OCI-LY1 (cell line): ENCODE results near the gene PPP2CA.

Experiments
- H2AFZ ChIP-seq: fragments of 200-600 bp; sonication (generic), shearing (Covaris generic); 2 replicates; pipeline ENCODE4 v1.6.0; 2014; ENCODE audit warnings: antibody characterized with exemption, mild to moderate bottlenecking, low read length
- H3F3A ChIP-seq: fragments of 200-600 bp; sonication (generic), shearing (Covaris generic); 2 replicates; pipeline ENCODE4 v1.6.0; 2014; ENCODE audit warnings: mild to moderate bottlenecking, antibody characterized with exemption, low read length, moderate library complexity; ENCODE audit not compliant: insufficient read depth
- H3K27ac ChIP-seq: fragments of 200-600 bp; sonication (generic); 2 replicates; pipeline ENCODE4 v1.5.1; 2014; ENCODE audit warnings: low read length, mixed run types, mild to moderate bottlenecking, low read depth; ENCODE audit not compliant: poor library complexity, severe bottlenecking
- H3K27me3 ChIP-seq: fragments of 200-600 bp; sonication (generic); 2 replicates; pipeline ENCODE4 v1.6.0; 2014; ENCODE audit warnings: antibody characterized with exemption, mild to moderate bottlenecking, low read length, moderate library complexity; ENCODE audit not compliant: insufficient read depth
- H3K36me3 ChIP-seq: fragments of 200-600 bp; sonication (generic); 2 replicates; pipeline ENCODE4 v1.6.1; 2014; ENCODE audit warnings: mild to moderate bottlenecking, antibody characterized with exemption, low read length, moderate library complexity, mixed read lengths; ENCODE audit not compliant: insufficient read depth
- H3K4me1 ChIP-seq: fragments of 200-600 bp; sonication (generic); 2 replicates; pipeline ENCODE4 v1.5.1; 2014; ENCODE audit warnings: mild to moderate bottlenecking, low read length, moderate library complexity; ENCODE audit not compliant: insufficient read depth, severe bottlenecking
- H3K4me2 ChIP-seq: fragments of 200-600 bp; sonication (generic), shearing (Covaris generic); 2 replicates; pipeline ENCODE4 v1.6.1; 2014; ENCODE audit warnings: low read length
- H3K4me3 ChIP-seq: fragments of 200-600 bp; sonication (generic); 2 replicates; pipeline ENCODE4 v1.5.1; 2014; ENCODE audit warnings: low read length, low read depth, mild to moderate bottlenecking, mixed read lengths; ENCODE audit not compliant: poor library complexity, severe bottlenecking
- H3K79me2 ChIP-seq: fragments of 200-600 bp; shearing (Covaris generic); 2 replicates; pipeline ENCODE4 v1.6.1; 2016; ENCODE audit warnings: mixed run types, low read length, mixed read lengths; ENCODE audit not compliant: insufficient read depth
- H3K9ac ChIP-seq: fragments of 200-600 bp; sonication (generic), shearing (Covaris generic); 2 replicates; pipeline ENCODE4 v1.6.1; 2014; ENCODE audit warnings: mild to moderate bottlenecking, low read length, mixed read lengths
- H3K9me2 ChIP-seq: fragments of 200-600 bp; sonication (generic), shearing (Covaris generic); 2 replicates; pipeline ENCODE4 v1.6.1; 2014; ENCODE audit warnings: low read depth, mild to moderate bottlenecking, low read length, mixed read lengths
- H3K9me3 ChIP-seq: fragments of 200-600 bp; shearing (Covaris generic); 2 replicates; pipeline ENCODE4 v1.6.1; 2014; ENCODE audit warnings: low read length, mixed read lengths
- H4K20me1 ChIP-seq: fragments of 200-600 bp; sonication (generic), shearing (Covaris generic); 2 replicates; pipeline ENCODE4 v1.6.0; 2016; ENCODE audit warnings: mild to moderate bottlenecking, low read length; ENCODE audit not compliant: insufficient read depth
- CTCF ChIP-seq: fragments of 200-600 bp; sonication (generic), shearing (Covaris generic); IDR thresholded peaks from 2 replicates; pipeline ENCODE4 v1.5.1; 2017; ENCODE audit warnings: mild to moderate bottlenecking, antibody characterized with exemption, low read length, moderate library complexity, mixed read lengths
- EZH2 ChIP-seq: fragments of 200-600 bp; sonication (generic), shearing (Covaris generic); IDR thresholded peaks from 2 replicates; pipeline ENCODE4 v1.8.0; 2017; ENCODE audit warnings: borderline replicate concordance, mixed run types, mild to moderate bottlenecking, antibody characterized with exemption, low read length, moderate library complexity, mixed read lengths

Gene PPP2CA

GRCh38 chr5:134175921-134176510 lies 49.9 kb downstream of the PPP2CA start:
- peaks cover 29% of the 10 kb centered on the region for H3K36me3 ChIP-seq
- no peaks in the 10 kb centered on the region for H4K20me1 ChIP-seq
- peak overlapping the region; percentile 75 for H3K27ac ChIP-seq
- peaks cover 29% of the 10 kb centered on the region for H3K4me1 ChIP-seq
- peak overlapping the region; percentile 77 for H3K4me2 ChIP-seq
- TF ChIP-seq EZH2 (no peak), CTCF (no peak)
- no peaks in the 10 kb centered on the region for H3F3A ChIP-seq
- no peak overlapping the region for H2AFZ ChIP-seq
- H3K9ac ChIP-seq = peak overlapping the region; percentile 90
- no peaks in the 10 kb centered on the region for H3K27me3 ChIP-seq
- H3K4me3 ChIP-seq = peak overlapping the region; percentile 85
- peaks cover 35% of the 10 kb centered on the region for H3K79me2 ChIP-seq
- H3K9me3 ChIP-seq = no peaks in the 10 kb centered on the region
- no peaks in the 10 kb centered on the region for H3K9me2 ChIP-seq

DNA sequence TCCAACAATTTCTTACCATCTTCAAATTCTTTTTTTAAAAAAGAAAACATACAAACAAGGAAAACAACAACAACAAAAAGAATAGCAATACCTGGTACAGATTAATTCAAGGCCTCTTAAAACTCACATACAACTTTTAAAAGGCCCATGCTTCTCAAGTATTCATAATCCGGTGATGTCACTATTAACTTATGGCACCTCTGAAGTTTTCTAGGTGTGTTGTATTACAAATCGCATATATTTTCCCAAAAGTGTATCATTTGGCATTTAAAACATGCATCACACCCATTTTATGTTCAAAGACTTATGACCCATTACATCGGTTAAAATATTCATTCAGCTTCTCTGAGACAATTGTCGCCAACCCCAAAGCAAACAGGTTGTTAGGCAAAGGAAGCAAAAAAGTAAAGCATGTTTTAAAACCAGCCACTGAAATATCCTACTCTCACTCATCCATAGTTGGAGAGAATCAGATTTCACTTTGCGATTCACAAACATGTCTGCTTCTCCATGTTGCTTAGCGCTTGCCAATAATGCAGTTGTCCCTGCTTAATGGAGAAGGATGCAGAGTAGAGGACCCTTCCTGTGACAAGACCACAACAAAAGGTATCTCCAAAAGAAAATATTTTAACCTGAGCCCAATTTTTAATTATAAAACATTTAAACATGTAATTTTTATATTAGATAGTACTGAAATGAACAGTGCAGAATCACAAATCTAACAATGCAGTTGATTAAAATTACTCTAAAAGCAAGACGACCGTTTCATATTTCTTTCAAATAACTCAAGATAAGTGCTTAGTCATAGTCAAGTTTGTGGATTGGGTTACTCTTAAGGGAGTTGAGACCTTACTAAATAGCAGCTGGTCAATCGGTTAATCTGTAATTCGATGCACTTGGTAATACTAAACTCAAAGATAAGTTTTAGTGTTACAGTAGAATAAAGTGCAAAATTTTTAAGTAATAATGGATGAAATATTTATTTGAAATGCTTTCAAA lies 50.7 kb downstream of the PPP2CA start:
- Histone ChIP-seq H2AFZ (no peak overlapping the region), H3K9me2 (no peaks in the 10 kb centered on the region), H3K27me3 (no peaks in the 10 kb centered on the region), H3K4me1 (peaks cover 29% of the 10 kb centered on the region), H3K9me3 (no peaks in the 10 kb centered on the region), H3K27ac (peak overlapping the region; percentile 75), H3K36me3 (peaks cover 37% of the 10 kb centered on the region), H3K4me3 (peak overlapping the region; percentile 85), H3K9ac (peak overlapping the region; percentile 90), H3K79me2 (peaks cover 44% of the 10 kb centered on the region), H3F3A (no peaks in the 10 kb centered on the region), H4K20me1 (no peaks in the 10 kb centered on the region), H3K4me2 (peak overlapping the region; percentile 77)
- no peak for TF ChIP-seq CTCF

DNA sequence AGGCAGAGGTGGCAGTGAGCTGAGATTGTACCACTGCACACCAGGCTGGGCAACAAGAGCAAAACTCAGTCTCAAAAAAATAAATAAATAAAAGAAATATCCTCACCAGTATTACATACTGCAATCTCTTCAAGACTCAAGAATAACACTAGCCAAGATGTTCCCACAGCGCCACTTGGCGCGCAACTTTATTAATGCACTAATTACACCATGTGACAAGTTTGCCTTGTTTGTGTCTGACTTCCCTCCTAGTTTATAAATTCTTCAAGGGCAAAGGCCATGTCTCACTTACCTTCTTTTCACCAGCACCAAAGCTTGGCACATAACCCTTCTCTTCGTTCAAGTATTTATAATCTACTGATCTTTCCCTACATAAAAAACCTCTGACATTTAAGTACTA lies 53.9 kb downstream of the PPP2CA start:
- Histone ChIP-seq H3K9me2 (no peaks in the 10 kb centered on the region), H3K36me3 (peaks cover 64% of the 10 kb centered on the region), H3K9ac (no peak overlapping the region), H4K20me1 (no peaks in the 10 kb centered on the region), H2AFZ (no peak overlapping the region), H3K27ac (no peak overlapping the region), H3K9me3 (no peaks in the 10 kb centered on the region), H3K4me3 (no peak overlapping the region), H3F3A (no peaks in the 10 kb centered on the region), H3K27me3 (no peaks in the 10 kb centered on the region), H3K4me2 (no peak overlapping the region), H3K4me1 (peaks cover 21% of the 10 kb centered on the region), H3K79me2 (peaks cover 44% of the 10 kb centered on the region)
- TF ChIP-seq EZH2 (no peak), CTCF (no peak)
